ENCODE results near the gene SHANK2.

The SHANK2 gene

DNA sequence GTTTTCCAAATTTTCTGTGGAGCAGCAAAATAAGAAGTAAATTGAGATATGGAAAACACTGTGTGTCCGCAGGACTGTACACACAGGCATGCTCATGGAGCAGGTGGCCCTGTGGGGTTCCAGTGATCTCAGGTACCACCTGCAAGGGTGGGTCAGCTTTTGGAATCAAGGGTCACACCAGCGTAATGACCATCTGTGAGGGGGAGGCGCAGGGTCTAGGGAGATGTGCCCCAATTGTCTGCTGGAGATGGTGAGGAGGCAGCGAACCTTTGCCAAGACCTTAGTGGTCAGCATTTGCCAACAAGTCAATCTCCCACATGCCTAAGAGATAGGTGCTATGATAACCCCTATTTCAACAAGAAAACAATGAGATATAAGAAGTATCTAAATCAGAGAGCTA lies 49.4 kb downstream of the SHANK2 start:
- TF ChIP-seq, protein P1, sequence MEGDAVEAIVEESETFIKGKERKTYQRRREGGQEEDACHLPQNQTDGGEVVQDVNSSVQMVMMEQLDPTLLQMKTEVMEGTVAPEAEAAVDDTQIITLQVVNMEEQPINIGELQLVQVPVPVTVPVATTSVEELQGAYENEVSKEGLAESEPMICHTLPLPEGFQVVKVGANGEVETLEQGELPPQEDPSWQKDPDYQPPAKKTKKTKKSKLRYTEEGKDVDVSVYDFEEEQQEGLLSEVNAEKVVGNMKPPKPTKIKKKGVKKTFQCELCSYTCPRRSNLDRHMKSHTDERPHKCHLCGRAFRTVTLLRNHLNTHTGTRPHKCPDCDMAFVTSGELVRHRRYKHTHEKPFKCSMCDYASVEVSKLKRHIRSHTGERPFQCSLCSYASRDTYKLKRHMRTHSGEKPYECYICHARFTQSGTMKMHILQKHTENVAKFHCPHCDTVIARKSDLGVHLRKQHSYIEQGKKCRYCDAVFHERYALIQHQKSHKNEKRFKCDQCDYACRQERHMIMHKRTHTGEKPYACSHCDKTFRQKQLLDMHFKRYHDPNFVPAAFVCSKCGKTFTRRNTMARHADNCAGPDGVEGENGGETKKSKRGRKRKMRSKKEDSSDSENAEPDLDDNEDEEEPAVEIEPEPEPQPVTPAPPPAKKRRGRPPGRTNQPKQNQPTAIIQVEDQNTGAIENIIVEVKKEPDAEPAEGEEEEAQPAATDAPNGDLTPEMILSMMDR (IDR thresholded peaks at IDR 0.05), result no peak

GRCh38 chr11:71202598-71202944 lies 49.8 kb downstream of the SHANK2 start:
- TF ChIP-seq, protein P1 (IDR thresholded peaks at IDR 0.05), result no peak
